HG02588 (cell line): ENCODE measurements around the gene ADTRP.
"Not testable (repeated sequence)": the region's sequence is repeated elsewhere in the genome, so short reads cannot be mapped to it uniquely, and the experiment has no call there.

Experiments used
- ATAC-seq: cut with Tn5 transposase; IDR thresholded peaks from one replicate; pipeline ENCODE4 v1.9.1; 2021; ENCODE audit warnings: mild to moderate bottlenecking, moderate library complexity; ENCODE audit not compliant: unreplicated experiment

The ADTRP gene

DNA sequence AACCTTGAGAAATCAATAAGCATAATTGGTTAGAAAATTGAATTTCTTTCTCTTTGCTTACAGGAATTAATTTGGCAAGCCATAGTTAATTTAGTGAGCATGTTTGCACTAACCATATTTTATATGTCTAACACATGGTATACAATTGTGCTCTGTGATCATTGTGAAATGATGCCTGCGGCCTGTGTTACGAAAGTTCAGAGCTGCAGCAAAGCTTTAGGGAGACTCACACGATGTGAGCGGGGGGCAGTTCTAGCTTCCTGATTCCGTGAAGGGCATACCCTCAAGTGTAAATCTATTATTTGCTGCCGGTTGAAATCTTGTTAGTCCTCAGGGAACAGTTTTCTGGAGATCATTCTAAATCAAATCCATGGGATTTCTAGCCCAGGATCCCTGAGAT, 25.5 kb upstream of the ADTRP start:
- ATAC-seq, result no peak

DNA sequence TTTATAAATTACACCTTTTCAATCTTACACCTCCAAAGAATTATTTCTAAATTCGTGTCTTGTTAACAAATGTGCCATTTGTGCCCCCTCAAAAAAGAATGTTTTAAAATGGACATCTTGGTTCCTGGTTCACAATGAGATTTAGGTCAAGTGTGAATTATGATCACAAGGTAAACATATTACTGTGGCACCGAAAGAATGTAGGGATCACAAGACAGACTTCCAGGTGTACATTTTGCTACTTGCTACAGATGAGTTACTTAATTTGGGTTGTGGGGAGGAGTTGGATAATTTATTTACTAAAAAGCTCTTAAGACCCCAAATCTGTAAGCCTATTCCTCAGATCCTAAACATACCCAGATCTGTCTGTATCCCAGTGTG, 25.0 kb upstream of the ADTRP start:
- ATAC-seq, result no peak

DNA sequence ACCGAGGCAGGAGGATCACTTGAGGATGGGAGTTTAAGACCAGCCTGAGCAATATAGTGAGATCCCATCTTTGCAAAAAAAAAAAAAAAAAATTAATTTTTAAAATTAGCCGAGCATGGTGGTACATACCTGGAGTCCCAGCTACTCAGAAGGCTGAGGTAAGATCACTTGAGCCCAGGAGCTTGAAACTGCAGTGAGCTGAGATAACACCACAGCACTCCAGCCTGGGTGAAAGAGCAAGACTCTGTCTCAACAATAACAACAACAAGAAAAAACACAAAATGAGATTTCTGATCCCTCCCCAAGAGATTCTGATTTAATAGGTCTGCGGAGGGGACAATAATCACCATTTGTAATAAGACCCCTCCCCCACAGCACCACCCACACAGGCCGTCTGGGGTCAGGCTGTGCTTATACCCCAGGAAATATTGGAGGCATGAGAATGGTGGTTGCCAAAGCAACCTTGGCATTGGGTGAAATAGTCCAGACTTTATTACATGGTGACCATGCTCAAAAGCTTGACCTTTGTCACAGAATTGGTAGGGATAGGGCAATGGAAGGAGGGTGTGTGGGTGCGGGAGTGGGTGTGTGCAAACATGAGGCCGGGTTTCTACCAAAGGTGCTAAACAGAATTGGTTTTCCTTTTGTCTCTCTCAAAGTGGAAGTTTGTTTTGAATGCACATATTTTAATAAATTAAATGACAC, 24.4 kb upstream of the ADTRP start:
- no peak for ATAC-seq

DNA sequence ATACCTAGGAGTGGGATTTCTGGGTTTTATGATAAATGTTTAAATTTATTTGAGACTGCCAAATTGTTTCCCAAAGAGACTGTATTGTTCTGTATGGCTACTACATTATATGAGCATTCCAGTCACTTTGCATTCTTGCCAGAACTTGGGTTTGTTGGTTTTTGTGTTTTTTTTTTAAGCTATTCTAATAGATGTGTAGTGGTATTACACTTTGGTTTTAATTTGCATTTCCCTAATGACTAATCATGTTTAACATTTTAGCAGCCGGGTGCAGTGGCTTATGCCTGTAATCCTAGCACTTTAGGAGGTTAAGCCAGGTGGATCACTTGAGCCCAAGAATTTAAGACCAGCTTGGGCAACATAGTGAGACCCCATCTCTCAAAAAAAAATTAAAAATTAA, 21.9 kb upstream of the ADTRP start:
- not testable (repeated sequence) for ATAC-seq

DNA sequence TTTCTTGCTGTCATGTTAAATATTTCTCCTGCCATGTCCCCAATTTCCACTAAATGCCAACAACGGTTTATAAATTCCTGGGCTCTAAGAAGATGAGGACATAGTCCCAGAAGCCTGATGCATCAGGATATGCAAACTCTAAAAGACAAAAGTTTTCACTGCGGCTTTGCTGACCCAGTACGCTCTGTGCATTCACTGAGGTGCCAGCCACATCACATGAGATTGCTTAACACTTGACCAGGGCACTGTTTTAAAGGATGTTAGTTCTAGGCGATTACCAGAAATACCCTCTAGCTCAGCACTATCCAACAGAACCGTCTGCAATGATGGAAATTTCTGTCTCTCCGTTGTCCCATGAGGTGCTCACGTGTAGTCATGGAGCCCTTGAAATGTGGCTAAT, 19.9 kb upstream of the ADTRP start:
- no peak for ATAC-seq

DNA sequence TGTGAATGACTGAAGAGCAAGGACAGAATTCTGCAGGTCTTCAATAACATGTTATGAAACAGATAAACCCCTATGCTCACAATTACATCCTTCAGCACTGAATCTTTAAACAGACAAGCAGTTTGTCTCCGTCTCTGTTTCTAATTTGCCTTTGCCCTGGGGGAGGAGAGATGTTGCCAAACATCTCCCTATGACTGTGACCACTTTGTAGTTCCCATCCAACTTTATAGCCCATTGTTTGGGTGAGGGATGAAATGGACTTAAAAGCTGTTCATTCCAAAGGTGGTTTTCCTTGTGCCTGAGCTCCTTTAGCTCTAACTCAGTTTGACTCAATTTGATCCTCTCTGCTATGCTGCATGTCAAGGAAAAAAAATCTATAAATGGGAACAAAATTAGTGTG, 19.5 kb upstream of the ADTRP start:
- no peak for ATAC-seq

DNA sequence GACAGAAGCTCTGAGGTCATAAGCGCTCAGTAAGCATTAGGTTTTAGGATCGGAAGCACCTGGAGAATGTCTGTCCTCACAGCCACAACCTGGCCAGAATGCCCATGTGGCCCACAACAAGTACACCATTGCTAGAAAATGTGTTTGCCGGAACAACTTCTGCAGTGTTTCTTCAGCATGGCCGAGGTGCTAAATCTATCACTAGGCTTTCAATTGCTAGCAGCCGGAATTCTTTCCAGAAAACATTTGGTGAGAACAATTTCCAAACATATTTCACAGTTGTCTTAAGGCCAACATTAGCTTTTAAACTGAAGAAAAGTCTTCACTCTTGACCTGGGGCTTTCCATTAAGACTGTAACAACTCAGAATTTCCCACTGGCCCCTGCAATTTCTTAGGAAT, 18.2 kb upstream of the ADTRP start:
- ATAC-seq, result no peak

DNA sequence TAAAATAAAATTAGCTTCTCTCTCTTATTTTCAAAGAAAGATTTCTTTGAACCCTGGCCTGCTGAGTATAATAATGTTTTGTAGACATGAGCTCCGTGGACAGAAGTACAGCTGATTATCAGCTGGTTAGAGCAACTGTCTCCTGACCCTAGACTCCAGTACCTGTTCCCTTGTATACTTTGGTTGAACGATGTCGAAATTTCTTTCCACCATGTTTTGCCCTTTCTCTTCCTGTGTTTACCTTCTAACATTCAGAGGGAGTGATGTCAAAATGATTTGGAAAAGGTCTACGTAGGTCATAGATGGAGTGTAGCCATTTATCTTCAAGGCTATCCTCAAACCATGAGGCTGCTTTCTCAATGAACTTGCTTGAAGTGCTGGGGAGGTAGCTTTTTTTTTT, 16.8 kb upstream of the ADTRP start:
- no peak for ATAC-seq

DNA sequence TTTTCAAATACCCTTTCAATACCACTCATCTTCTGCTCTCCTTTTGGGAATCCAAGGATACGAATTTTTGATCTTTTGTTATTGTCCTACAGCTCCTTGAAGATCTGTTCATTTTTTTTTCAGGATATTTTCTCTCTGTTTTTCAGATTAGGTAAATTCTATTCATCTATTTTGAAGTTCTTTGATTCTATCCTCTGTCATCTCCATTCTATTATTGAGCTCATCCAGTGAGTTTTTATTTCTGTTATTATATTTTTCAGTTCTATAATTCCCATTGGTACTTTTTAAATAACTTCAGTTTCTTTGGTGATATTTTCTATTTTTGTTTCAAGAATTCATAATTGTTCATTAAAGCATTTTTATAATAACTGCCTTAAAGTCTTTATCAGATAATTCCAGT, 14.7 kb upstream of the ADTRP start:
- no peak for ATAC-seq

DNA sequence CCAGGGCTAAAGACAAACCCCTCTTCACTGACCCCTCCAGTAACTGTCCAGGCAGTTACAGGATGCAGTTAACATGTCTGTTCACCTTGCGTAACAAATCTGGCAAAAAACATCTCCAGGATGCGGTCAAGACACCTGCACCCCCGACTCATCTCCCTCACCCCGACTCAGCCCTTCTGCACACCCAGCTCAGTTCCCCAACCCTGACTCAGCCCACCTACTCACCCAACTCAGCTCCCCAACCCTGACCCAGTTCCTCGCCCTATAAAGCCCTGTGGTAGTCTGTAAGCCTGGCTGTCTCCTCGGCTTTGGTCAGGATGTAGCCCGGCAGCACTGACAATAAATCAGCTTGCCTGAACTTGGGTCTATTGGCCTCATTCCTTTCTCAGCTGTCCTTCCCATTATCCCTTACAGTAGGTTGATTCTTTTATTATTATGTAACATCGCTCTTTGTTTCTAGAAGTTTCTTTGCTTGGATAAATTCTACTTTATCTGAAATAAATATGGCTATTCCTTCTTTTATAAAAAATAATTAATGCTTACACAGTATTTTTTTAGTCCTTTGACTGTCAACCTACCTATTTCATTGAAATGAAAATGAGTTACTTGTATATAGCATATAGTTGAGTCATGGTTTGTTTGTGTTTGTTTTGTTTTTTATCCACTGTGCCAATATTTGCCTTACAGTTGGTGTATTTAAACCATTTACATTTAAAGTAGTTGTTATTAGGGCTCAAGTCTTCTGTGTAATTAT, 12.9 kb upstream of the ADTRP start:
- no peak for ATAC-seq

DNA sequence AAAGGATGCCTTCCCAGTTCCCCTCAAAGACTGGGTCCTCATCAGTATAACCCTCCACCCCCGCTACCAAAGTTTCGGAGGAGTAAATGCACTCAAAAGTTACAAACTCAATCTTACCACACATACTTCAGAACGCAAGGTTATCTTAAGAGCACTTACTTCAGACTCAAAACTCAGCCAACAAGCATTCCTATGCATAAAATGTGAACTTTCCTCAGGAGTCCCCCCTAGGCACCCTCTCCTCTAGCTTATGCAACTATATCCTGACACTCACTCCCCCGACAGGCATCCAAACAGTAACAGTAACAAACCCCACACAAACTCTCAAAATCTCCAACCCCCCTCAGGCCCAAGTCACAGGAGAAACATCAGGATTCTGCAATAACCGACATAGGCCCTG, 11.1 kb upstream of the ADTRP start:
- ATAC-seq, result no peak

DNA sequence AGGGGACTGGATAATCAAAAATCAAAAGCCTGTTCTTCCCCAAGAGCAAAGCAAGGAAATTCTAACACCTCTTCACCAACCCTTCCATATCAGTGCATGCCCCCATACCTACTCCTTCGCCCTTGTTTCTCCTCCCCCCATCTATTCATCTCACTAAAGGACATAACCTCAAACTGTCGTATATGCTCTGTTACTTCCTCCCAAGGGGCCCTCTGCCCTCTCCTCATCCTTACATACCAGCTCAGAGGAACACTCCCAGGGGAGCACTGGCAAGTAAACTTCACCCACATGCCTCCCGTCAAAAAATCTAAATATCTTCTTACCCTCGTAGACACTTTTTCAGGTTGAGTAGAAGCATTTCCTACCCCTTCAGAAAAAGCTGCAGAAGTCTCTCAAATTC, 9.4 kb upstream of the ADTRP start:
- ATAC-seq, result no peak

DNA sequence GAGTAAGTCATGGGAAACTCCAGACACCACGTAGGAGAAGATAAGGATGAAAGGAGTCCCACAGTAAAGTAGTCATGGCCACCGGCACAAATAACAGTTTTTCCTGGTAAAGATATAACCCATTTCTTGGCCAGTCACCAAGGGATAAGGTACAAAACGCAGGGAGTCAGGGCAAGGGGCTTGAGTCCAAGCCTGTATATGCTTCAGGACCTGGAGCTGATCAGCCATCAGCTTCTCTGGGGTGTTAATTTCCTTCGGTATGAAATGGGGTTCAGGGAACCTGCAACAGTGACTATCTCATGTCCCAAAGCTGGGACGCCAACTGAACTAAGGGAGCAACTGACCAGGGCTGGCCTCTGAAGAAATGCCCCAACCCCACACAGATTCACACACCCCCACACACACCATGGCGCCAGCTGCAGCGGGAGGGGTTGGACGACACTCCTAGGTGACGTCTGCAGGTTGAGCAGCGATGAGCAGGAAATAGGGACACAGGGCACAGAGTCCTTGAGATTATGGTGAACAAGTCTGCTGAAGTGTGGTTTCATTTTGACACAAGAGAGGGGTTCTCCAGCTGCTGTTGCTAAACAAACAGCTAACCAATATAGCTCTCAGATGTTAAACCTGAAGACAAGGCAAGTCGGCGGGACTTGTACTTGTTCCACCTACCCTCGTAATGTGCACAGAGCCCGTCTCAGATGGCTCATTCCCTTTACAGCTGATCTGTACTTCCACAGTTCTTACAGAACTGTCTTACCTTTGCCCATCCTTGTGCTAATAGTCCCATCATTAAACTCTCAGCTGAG, 7.4 kb upstream of the ADTRP start:
- peak; percentile 88 for ATAC-seq

DNA sequence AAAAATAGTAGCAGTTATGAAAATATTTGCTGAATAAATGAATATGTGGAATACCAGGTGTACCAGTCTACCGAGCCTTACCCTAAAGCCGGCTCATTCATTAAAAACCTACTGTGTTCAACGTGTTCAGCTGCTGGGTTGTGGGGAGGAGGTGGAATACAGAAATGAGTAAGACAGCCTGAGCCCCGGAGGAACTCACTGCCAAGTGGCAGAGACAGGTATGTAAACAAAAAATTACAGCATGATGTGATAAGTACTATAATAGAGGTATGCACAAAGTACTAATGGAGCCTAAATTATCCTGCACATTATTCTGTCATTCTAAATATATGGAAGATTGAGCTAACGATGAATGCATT, 6.8 kb upstream of the ADTRP start:
- ATAC-seq, result peak; percentile 42

DNA sequence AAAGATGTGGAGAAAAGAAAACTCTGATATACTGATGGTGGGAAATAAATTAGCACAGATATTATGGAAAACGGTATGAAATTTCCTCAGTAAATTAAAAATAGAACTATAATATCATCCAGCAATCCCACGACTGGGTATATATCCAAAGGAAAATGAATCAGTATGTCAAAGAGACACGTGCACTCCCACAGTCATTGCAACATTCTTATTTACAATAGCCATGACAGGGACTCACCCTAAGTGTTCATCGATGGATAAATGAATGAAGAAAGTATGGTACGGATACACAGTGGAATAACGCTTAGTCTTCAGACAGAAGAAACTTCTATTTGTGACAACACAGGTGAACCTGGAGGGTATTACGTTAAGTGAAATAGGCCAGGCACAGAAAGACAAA, 5.7 kb upstream of the ADTRP start:
- no peak for ATAC-seq

DNA sequence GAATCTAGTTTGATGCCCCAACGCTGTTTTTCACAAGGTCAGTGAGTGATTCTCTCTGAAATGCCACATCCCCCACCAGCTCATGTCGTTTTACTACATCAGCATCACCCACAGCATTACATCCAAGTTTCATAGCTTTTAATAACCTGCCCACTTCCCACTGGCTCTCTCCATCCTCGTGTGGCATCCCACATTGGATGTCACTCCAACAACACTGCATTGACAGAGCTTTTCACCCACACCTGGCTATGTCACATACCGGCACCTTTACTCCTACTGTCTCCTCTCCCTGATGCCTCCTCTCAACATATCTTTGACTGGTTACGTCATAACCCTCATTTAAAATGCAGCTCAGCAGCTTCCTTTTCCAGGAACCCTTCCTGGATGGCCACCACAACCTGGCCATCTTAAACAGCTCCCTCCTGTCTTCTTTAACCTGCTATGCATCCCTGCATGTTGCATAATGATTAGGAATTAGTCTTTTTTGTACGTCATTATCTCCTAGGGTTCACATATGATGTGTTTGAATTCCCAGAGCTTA, 5.0 kb upstream of the ADTRP start:
- no peak for ATAC-seq

DNA sequence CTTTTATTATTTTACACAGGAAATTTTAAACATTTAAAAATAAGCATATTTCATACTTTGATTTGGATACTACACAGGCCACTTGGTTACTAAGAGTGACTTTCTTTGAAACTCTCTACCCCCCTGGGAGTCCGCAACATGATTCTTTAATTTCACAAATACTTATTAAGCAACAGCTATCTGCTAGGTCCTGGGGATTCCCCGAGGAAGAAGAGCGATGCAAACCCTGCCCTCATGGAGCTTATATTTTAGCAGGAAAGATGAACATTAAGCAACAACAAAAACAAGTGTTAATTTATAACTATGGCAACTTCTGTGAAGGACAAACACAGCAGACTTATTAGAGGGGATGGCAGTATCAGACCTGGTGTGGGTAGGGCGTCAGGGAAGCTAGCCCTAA, 3.9 kb upstream of the ADTRP start:
- ATAC-seq, result no peak

DNA sequence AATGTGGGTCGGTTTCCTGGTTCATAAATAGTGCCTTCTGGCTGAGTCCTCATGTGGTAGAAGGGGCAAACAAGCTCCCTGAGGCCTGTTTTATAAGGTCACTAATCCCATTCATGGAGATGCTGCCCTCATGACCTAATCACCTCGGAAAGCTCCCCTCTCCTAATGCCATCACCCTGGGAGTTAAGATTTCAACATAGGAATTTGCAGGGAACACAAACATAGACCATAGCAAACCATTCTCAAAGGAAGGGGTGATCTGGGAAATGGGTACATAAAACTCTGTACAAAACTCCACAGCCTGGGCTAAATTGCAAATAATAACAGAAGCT, 1.5 kb upstream of the ADTRP start:
- ATAC-seq, result no peak

DNA sequence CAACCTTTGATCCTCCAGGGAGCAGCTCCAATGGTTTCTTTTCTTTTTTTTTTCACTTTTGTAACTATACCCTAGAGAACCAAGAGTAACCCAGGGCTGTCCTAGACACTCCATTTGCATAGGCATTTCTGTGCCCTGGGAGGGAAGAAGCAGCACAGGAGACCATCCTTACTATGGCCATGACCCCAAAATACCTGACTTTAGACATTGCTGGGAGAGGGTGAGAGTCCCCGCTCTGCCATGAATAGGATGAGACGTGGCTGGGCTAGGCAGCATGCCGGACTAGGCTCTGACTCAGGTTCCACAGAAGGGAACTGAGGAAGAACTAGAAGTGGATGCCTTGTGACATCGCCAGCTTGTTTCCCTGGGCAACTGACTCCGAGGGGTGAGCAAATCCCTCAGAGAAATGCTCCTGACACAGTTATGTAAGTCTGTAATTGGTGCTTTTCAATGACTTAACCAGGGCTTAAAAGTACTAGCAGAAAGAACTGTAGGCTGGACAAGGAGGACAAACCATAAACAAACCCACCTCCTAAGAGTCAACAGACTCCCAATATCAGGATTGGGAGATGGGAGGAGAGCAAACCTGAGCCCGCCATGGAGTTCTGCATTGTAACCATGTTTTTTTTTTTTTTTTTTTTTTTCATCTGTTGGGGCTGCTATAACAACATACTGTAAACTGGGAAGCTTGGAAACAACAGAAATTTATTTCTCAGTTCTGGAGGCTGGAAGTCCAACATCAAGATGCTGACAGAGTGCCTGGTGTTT, 910 bp upstream of the ADTRP start:
- ATAC-seq, result no peak

DNA sequence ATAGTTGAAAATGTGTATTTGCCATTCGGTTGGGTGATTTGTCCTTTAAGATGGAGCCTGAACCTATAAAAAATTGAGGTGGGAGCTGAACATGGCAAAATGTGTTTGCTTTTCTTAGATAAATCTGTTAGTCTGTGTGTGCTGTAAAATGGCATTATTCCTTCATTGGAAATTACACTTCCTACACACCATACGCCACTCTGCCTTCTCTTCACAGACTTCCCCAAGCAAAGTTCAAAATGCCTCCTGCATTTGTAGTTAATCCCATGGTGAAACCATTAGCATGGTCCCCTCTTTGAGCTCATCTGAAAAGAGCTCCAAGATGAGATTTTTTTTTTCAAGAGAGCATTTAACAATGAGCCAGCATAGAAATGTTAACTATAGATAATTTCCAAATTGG, 567 bp downstream of the ADTRP start:
- ATAC-seq, result no peak

DNA sequence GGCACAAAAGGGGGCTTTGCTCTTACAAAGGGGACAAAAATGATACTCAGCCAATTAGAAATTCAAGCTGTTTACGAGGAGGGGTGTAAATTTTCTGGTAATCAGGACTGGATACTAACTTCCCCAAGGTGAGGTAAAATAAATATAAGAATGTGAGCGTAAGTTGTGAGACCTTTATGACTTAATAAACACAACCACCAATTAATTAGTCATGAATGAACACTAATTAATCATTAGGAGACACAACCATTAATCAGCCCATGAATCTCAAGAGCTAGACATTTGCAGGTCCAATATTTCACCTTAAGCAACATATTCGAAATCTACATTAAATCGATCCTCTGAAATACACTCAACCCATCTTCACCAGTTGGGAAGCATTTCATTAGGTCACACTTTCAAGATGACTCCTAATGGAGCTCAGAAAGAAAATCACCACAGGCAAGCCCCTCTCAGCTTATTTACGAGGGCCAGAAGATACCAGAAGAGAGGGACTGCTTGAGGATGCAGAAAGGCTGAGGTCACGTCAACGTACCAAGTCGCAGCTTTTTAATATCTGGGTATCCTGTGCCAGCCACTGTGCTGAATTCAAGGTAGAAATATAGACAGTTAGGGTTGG, 2.7 kb downstream of the ADTRP start:
- no peak for ATAC-seq
